ENCODE measurements around the gene ITPRIPL2. TPM values are rescaled to one million over a fixed set of nuclear protein-coding genes. Genes with fewer than 3 reads are reported as not detected.

ITPRIPL2 gene
- polyA plus RNA-seq, 1 donor (not counting 4 experiments of a cell fraction or from before 2014, with no cell fraction given), result 5.9 TPM

GRCh38 chr16:19140396-19140795 is 26.6 kb downstream of the ITPRIPL2 start:
- no peak for FAIRE-seq
- no peak for DNase-seq (ENCODE audit: low read depth, low spot score)
- no peaks in the 10 kb centered on the region for H3K9me1 ChIP-seq (ENCODE audit: control insufficient read depth, extremely low read depth, insufficient read depth, low read length)
- no peak overlapping the region for H3K4me2 ChIP-seq (ENCODE audit: control insufficient read depth, extremely low read depth, insufficient read depth, low read depth, low read length)
- H3K27me3 ChIP-seq (ENCODE audit: control insufficient read depth, extremely low read depth, insufficient read depth, low read length), result no peaks in the 10 kb centered on the region
- dilution Hi-C loops (cut with MboI; ENCODE audit: extremely low pct_ligation_motif_present, low sequenced_read_pairs), result no loop called here
- H3K27ac ChIP-seq (ENCODE audit: control insufficient read depth, insufficient read depth, low read length), result no peak overlapping the region
- H3K9ac ChIP-seq (ENCODE audit: control insufficient read depth, extremely low read depth, insufficient read depth, low read length), result no peak overlapping the region
- no peak overlapping the region for H2AFZ ChIP-seq (ENCODE audit: control insufficient read depth, low read length)
- no peaks in the 10 kb centered on the region for H3K36me3 ChIP-seq (ENCODE audit: control insufficient read depth in 2 of 2, extremely low read depth in 1 of 2, insufficient read depth in 2 of 2, low read length in 2 of 2)
- H3K9me3 ChIP-seq (ENCODE audit: control insufficient read depth, low read depth, low read length), result no peaks in the 10 kb centered on the region
- H3K4me1 ChIP-seq (ENCODE audit: control insufficient read depth, extremely low read depth, insufficient read depth, low read length), result peaks cover 52% of the 10 kb centered on the region
- no peak overlapping the region for H3K4me3 ChIP-seq (ENCODE audit: control insufficient read depth in 2 of 3, extremely low read depth in 1 of 3, insufficient read depth in 2 of 3, low read depth in 1 of 3, low read length in 3 of 3)
- no peaks in the 10 kb centered on the region for H4K20me1 ChIP-seq (ENCODE audit: control insufficient read depth, extremely low read depth, insufficient read depth, low read length)
- no peak for TF ChIP-seq EZH2 (IDR thresholded peaks at IDR 0.05; ENCODE audit: low read length)
- no peak for TF ChIP-seq CTCF (optimal IDR thresholded peaks at IDR 0.05 in 1 of 3, IDR thresholded peaks at IDR 0.05 in 1 of 3, conservative IDR thresholded peaks at IDR 0.05 in 1 of 3; ENCODE audit: extremely low read depth in 1 of 3, insufficient read depth in 2 of 3, low read length in 3 of 3)
- no peaks in the 10 kb centered on the region for H3K79me2 ChIP-seq (ENCODE audit: control insufficient read depth, insufficient read depth, low read length)

GRCh38 chr16:19142939-19143598 is 29.3 kb downstream of the ITPRIPL2 start:
- no peak for DNase-seq (ENCODE audit: low read depth, low spot score)
- Histone ChIP-seq H3K27me3 (ENCODE audit: control insufficient read depth, extremely low read depth, insufficient read depth, low read length) (no peaks in the 10 kb centered on the region), H3K9ac (ENCODE audit: control insufficient read depth, extremely low read depth, insufficient read depth, low read length) (no peak overlapping the region), H3K36me3 (ENCODE audit: control insufficient read depth in 2 of 2, extremely low read depth in 1 of 2, insufficient read depth in 2 of 2, low read length in 2 of 2) (no peaks in the 10 kb centered on the region), H3K9me1 (ENCODE audit: control insufficient read depth, extremely low read depth, insufficient read depth, low read length) (no peaks in the 10 kb centered on the region), H3K9me3 (ENCODE audit: control insufficient read depth, low read depth, low read length) (no peaks in the 10 kb centered on the region), H3K4me3 (ENCODE audit: control insufficient read depth in 2 of 3, extremely low read depth in 1 of 3, insufficient read depth in 2 of 3, low read depth in 1 of 3, low read length in 3 of 3) (no peak overlapping the region), H2AFZ (ENCODE audit: control insufficient read depth, low read length) (no peak overlapping the region), H3K27ac (ENCODE audit: control insufficient read depth, insufficient read depth, low read length) (no peak overlapping the region), H3K4me1 (ENCODE audit: control insufficient read depth, extremely low read depth, insufficient read depth, low read length) (peaks cover 25% of the 10 kb centered on the region), H3K4me2 (ENCODE audit: control insufficient read depth, extremely low read depth, insufficient read depth, low read depth, low read length) (peak overlapping the region; percentile 42), H3K79me2 (ENCODE audit: control insufficient read depth, insufficient read depth, low read length) (no peaks in the 10 kb centered on the region), H4K20me1 (ENCODE audit: control insufficient read depth, extremely low read depth, insufficient read depth, low read length) (no peaks in the 10 kb centered on the region)
- peak; percentile 84 for FAIRE-seq
- dilution Hi-C loops (cut with MboI; ENCODE audit: extremely low pct_ligation_motif_present, low sequenced_read_pairs), result no loop called here
- TF ChIP-seq CTCF (optimal IDR thresholded peaks at IDR 0.05 in 1 of 3, IDR thresholded peaks at IDR 0.05 in 1 of 3, conservative IDR thresholded peaks at IDR 0.05 in 1 of 3; ENCODE audit: extremely low read depth in 1 of 3, insufficient read depth in 2 of 3, low read length in 3 of 3) (no peak), EZH2 (IDR thresholded peaks at IDR 0.05; ENCODE audit: low read length) (no peak)
